ENCODE data around the gene CCT7. TPM values are rescaled to one million over a fixed set of nuclear protein-coding genes. Genes with fewer than 3 reads are reported as not detected.

Gene CCT7
- total RNA-seq, 1 donor: 196 TPM

DNA sequence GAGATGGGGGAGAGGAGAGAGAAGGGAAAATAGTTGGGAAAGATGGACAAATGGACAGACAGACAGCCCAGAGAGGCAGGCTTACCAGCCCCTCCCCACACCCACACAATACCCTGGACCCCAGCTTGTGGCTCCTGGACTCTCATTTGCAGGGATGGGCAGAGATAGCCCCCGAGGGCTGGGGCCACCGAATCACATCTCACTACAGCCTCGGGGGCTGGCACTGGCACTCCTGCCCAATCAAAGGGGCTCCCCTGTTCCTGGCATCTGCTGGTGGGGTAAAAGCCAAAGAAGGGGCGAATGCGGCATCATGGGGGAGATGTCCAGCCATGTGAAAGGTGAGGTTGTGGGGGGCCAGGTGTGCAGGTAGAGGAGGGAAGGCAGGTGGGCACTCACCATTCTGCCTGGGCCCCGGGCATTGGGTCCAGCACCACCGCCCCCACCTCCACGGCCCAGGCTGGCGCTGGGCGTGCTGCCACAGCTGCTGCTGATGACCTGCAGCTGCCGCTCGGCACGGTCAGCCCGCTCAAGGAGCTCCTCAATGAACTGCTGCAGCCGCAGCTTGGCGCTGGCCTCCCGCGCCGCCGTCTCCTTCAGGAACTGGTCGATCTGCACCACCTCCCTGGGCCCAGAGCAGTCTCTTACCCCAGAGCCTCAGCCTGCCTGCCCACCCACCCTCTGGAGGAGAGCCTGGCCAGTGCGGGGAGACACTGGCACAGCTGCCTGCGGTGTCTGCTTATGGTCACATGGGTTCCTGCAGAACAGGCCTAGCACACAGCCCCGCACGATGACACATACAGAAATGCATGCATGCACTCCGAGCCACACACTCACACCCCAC is 32.2 kb downstream of the CCT7 start:
- no peak overlapping the region for H3K4me3 ChIP-seq (ENCODE audit: low read depth, low read length)
- TF ChIP-seq, protein P1, sequence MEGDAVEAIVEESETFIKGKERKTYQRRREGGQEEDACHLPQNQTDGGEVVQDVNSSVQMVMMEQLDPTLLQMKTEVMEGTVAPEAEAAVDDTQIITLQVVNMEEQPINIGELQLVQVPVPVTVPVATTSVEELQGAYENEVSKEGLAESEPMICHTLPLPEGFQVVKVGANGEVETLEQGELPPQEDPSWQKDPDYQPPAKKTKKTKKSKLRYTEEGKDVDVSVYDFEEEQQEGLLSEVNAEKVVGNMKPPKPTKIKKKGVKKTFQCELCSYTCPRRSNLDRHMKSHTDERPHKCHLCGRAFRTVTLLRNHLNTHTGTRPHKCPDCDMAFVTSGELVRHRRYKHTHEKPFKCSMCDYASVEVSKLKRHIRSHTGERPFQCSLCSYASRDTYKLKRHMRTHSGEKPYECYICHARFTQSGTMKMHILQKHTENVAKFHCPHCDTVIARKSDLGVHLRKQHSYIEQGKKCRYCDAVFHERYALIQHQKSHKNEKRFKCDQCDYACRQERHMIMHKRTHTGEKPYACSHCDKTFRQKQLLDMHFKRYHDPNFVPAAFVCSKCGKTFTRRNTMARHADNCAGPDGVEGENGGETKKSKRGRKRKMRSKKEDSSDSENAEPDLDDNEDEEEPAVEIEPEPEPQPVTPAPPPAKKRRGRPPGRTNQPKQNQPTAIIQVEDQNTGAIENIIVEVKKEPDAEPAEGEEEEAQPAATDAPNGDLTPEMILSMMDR (IDR thresholded peaks at IDR 0.05; ENCODE audit: insufficient read depth, low read length): no peak
- no peak for DNase-seq (ENCODE audit: low read depth)

DNA sequence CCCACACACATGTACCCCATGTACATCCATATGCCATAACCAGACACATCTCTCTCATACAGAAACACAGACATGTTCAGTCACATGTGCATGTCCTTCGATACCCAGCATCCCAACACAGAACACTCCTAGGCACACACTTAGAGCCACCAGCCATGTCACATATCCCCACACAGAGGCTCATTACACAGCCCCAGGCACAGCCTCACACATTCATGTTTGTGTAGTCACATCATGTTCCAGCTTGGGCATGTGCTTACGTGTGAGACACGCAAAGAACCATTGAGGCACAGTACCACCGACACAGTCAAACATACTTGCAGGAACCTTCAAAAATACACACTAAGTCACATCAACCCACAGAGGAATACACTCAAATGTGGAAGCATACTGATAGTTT is 32.9 kb downstream of the CCT7 start:
- TF ChIP-seq, protein P1 (IDR thresholded peaks at IDR 0.05; ENCODE audit: insufficient read depth, low read length): no peak
- no peak for DNase-seq (ENCODE audit: low read depth)
- no peak overlapping the region for H3K4me3 ChIP-seq (ENCODE audit: low read depth, low read length)

DNA sequence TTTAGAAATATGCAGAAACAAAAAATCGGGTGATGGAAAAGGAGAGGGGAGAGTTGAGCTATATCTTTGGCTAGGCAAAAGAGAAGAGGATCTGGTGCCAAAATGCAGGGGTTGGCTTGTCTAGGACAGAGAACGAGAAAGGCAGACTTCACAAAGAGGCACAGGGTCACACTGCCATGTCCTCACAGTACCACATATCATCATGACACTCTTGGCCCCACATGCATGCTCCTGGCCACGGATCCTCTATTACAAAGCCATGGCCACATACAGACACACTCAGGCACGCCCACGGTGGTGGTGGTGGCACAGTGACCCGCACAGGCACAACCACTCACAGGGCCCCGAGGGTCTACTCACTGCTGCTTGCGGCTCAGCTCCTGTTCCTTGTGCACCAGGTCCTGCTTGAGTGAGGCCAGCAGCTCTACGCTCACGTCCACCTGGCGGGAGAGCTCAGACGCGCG is 34.3 kb downstream of the CCT7 start:
- DNase-seq (ENCODE audit: low read depth): no peak
- TF ChIP-seq, protein P1 (IDR thresholded peaks at IDR 0.05; ENCODE audit: insufficient read depth, low read length): no peak
- no peak overlapping the region for H3K4me3 ChIP-seq (ENCODE audit: low read depth, low read length)

DNA sequence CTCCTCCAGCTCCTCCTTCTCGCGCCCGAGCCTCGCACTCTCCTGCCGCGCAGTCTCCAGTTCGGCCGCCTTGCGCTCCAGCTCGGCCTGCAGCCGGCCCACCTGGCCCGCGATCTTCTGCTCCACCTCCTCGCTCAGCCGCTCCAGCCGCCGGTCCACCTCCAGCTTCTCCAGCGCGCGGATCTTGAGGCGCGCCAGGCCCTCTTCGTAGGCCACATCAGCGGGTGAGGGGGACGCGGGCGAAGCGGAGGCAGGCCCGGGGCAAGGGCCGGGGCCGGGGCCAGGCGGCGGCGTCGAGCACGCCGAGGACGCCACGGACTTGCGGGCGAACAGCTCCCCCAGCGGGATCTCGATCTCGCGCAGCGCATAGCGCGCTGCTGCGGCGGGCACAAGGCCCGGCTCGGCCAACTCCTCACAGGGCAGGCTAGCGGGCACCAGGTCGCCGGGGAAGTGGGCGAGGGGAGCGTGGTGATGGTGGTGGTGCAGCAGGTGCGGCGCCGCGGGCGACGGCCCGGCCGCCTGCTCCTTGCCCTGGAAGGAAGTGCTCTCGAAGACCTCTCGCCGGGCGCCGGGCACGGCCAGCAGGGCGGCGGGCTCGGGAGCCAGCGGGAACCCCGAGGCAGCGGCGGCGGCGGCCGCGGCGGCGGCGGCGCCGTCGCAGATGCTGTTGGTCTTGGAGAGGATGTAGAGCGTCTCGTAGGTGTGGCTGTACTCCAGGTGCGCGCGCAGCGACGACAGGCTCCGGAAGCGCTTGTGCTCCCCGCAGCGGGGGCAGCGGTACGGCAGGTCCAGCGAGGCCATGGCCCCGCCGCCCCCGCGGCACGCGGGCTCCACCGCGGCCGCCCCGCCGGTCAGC is 35.0 kb downstream of the CCT7 start:
- H3K4me3 ChIP-seq (ENCODE audit: low read depth, low read length): no peak overlapping the region
- TF ChIP-seq, protein P1 (IDR thresholded peaks at IDR 0.05; ENCODE audit: insufficient read depth, low read length): no peak
- no peak for DNase-seq (ENCODE audit: low read depth)

DNA sequence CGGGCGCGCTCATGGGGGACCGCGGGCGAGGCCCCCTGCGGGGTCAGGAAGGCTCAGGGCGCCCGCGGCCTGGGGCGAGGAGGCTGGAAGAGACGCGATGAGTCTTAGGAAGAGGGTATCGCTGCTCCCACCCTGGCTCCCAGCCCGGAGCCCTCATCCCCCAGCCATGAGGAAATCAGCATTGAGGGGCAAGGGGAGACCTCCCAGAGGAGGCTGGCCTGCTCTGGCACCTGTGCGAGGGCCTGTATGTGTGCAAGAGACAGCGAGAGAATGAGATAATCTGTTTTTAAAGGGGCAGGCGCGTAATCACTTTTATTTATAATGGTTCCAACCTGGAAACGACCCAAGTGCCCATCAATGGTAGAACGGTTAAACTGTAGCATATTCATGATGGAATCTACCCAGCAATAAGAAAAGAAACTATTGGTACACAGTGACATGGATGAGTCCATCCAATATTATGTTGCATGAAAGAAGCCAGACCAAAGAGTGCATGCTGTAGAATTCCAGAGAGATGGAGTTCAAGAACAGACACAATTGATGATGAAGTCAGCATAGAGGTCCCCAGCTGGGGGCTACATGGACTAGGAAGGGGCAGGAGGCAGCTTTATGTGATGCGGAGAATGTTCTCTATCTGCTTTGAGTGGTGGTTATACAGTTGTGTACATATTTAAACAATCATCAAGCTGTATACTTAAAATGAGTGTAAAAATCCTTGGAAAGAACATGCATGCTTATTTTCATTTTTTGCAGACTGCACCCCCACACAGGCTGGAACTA is 35.8 kb downstream of the CCT7 start:
- TF ChIP-seq, protein P1 (IDR thresholded peaks at IDR 0.05; ENCODE audit: insufficient read depth, low read length): no peak
- no peak for DNase-seq (ENCODE audit: low read depth)
- no peak overlapping the region for H3K4me3 ChIP-seq (ENCODE audit: low read depth, low read length)

DNA sequence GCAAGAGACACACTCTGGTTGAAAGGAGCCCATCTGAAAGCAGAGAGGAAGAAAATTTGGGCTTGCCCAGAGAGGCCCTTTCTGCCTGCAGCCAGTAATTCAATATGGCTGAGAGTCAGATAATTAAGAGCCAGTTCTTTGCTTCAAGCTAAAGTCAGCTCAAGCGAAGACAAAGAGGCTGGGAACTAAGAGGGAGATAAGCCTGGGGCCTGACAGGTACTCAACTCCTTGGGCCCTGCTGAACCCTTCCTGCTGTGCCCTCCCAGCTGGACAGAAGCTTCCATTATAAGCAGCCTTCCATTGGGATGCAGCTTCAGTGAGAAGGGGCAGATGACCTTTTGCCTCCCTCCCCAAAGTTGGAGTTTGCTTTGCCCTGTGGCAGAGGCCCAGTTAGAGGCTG is 38.2 kb downstream of the CCT7 start:
- TF ChIP-seq, protein P1 (IDR thresholded peaks at IDR 0.05; ENCODE audit: insufficient read depth, low read length): no peak
- no peak for DNase-seq (ENCODE audit: low read depth)

More for the DNA sequence above, 38.2 kb downstream of the CCT7 start:
- no peak overlapping the region for H3K4me3 ChIP-seq (ENCODE audit: low read depth, low read length)

Data from fibroblast of the aortic adventitia (primary cell).